Hepatocyte (in vitro differentiated cells): ENCODE measurements around the gene ADGRF1. TPM values are rescaled to one million over a fixed set of nuclear protein-coding genes. Genes with fewer than 3 reads are reported as not detected.

ENCODE experiments used
- DNase-seq: peaks from one replicate; pipeline ENCODE4 v3.0.0-alpha.2; 2016; ENCODE audit warnings: low spot score
- H2AFZ ChIP-seq: fragments of 200-600 bp; sonication (generic); 2 replicates; pipeline ENCODE4 v1.6.0; 2016; ENCODE audit warnings: antibody characterized with exemption, mild to moderate bottlenecking
- H3K27ac ChIP-seq: fragments of 200-600 bp; sonication (generic); 2 replicates; pipeline ENCODE4 v1.5.1; 2016; ENCODE audit warnings: mild to moderate bottlenecking
- H3K27me3 ChIP-seq: fragments of 200-600 bp; sonication (generic); 2 replicates; pipeline ENCODE4 v1.6.1; 2016
- H3K36me3 ChIP-seq: fragments of 200-600 bp; sonication (generic); replicated peaks from 2 replicates; pipeline ENCODE4 v1.5.1; 2016; ENCODE audit warnings: low read depth; ENCODE audit not compliant: insufficient read depth
- H3K4me1 ChIP-seq: fragments of 200-600 bp; sonication (generic); 2 replicates; pipeline ENCODE4 v1.5.1; 2016; ENCODE audit warnings: mild to moderate bottlenecking, moderate library complexity; ENCODE audit not compliant: insufficient read depth
- H3K4me2 ChIP-seq: fragments of 200-600 bp; sonication (generic); 2 replicates; pipeline ENCODE4 v1.6.0; 2016
- H3K4me3 ChIP-seq: fragments of 200-600 bp; sonication (generic); 2 replicates; pipeline ENCODE4 v1.5.1; 2016; ENCODE audit warnings: mild to moderate bottlenecking
- H3K79me2 ChIP-seq: fragments of 200-600 bp; sonication (generic); 2 replicates; pipeline ENCODE4 v1.6.0; 2017; ENCODE audit warnings: mild to moderate bottlenecking
- H3K9me2 ChIP-seq: fragments of 200-600 bp; sonication (generic); replicated peaks from 2 replicates; pipeline ENCODE4 v1.6.0; 2017; ENCODE audit warnings: mild to moderate bottlenecking; ENCODE audit not compliant: insufficient read depth
- H3K9me3 ChIP-seq: fragments of 200-600 bp; sonication (generic); 2 replicates; pipeline ENCODE4 v1.5.1; 2016; ENCODE audit warnings: low read depth, mild to moderate bottlenecking
- H4K20me1 ChIP-seq: fragments of 200-600 bp; sonication (generic); 2 replicates; pipeline ENCODE4 v1.6.0; 2016; ENCODE audit warnings: mild to moderate bottlenecking; ENCODE audit not compliant: insufficient read depth, poor library complexity, severe bottlenecking
- CTCF ChIP-seq: fragments of 200-600 bp; sonication (generic); IDR thresholded peaks from 2 replicates; pipeline ENCODE4 v1.5.1; 2016; ENCODE audit warnings: antibody characterized with exemption, mild to moderate bottlenecking; ENCODE audit not compliant: poor library complexity
- EZH2 ChIP-seq: fragments of 200-600 bp; sonication (generic); IDR thresholded peaks from 2 replicates; pipeline ENCODE4 v1.6.1; 2016; ENCODE audit warnings: antibody characterized with exemption, mild to moderate bottlenecking, borderline replicate concordance
- EZH2phosphoT487 ChIP-seq: fragments of 200-600 bp; sonication (generic); IDR thresholded peaks from one replicate; pipeline ENCODE4 v1.6.1; 2018; ENCODE audit warnings: antibody characterized with exemption, mild to moderate bottlenecking, low read depth, moderate library complexity; ENCODE audit not compliant: unreplicated experiment, severe bottlenecking
- WGBS: methylation state at CpG from one replicate; pipeline ENCODE4 v1.1.6; 2016; ENCODE audit warnings: low lambda C conversion rate; ENCODE audit errors: missing lambda C conversion rate; 5-methylcytosine and 5-hydroxymethylcytosine counted together
- polyA plus RNA-seq: library from polyadenylated mRNA; unstranded; fragments of >200 nt; fragmentation: Nextera tagmentation; extraction: Ambion mirVana; gene quantifications from 2 replicates; pipeline ENCODE4 v1.2.1, GENCODE V29; 2016
- total RNA-seq: library from RNA; depleted of rRNA; stranded (reverse); fragments of >200 nt; gene quantifications from 2 replicates; pipeline ENCODE4 v1.2.3, GENCODE V29; 2014

The ADGRF1 gene
- total and polyA plus RNA-seq, 2 experiments from 2014 or later = 1.7 to 2.8 TPM

GRCh38 chr6:47029865-47030561, 12.1 kb downstream of the ADGRF1 start:
- WGBS = 89% methylated on average over 7 of the region's 7 CpGs
- Histone ChIP-seq H3K27ac (no peak overlapping the region), H3K4me3 (no peak overlapping the region), H3K4me1 (peaks cover 21% of the 10 kb centered on the region), H3K9me2 (no peaks in the 10 kb centered on the region), H3K9me3 (no peaks in the 10 kb centered on the region), H3K4me2 (no peak overlapping the region), H4K20me1 (no peaks in the 10 kb centered on the region), H3K27me3 (no peaks in the 10 kb centered on the region), H3K36me3 (no peaks in the 10 kb centered on the region), H3K79me2 (no peaks in the 10 kb centered on the region), H2AFZ (no peak overlapping the region)
- no peak for TF ChIP-seq CTCF
- TF ChIP-seq EZH2phosphoT487 = no peak
- TF ChIP-seq EZH2 = no peak
- DNase-seq = no peak

- Histone ChIP-seq H3K9me2 (no peaks in the 10 kb centered on the region), H3K27ac (no peak overlapping the region), H3K4me3 (no peak overlapping the region), H3K36me3 (no peaks in the 10 kb centered on the region), H3K4me2 (no peak overlapping the region), H3K4me1 (peaks cover 13% of the 10 kb centered on the region), H3K79me2 (no peaks in the 10 kb centered on the region), H3K27me3 (no peaks in the 10 kb centered on the region), H3K9me3 (no peaks in the 10 kb centered on the region), H4K20me1 (no peaks in the 10 kb centered on the region), H2AFZ (no peak overlapping the region)
- DNase-seq = no peak
- 96% methylated on average over 8 of the region's 8 CpGs for WGBS
- TF ChIP-seq CTCF (no peak), EZH2phosphoT487 (no peak), EZH2 (no peak)
Measured at GRCh38 chr6:47028835-47029360, 13.2 kb downstream of the ADGRF1 start.

- Histone ChIP-seq H3K36me3 (no peaks in the 10 kb centered on the region), H3K4me2 (no peak overlapping the region), H3K27ac (no peak overlapping the region), H4K20me1 (no peaks in the 10 kb centered on the region), H3K4me1 (no peaks in the 10 kb centered on the region), H3K79me2 (no peaks in the 10 kb centered on the region), H3K27me3 (no peaks in the 10 kb centered on the region), H3K9me3 (no peaks in the 10 kb centered on the region), H3K9me2 (no peaks in the 10 kb centered on the region), H2AFZ (no peak overlapping the region), H3K4me3 (no peak overlapping the region)
- TF ChIP-seq EZH2 (no peak), EZH2phosphoT487 (no peak), CTCF (no peak)
- whole genome bisulfite sequencing = 86% methylated on average over 3 of the region's 3 CpGs
- no peak for DNase-seq
Measured at GRCh38 chr6:47027315-47027714, 14.8 kb downstream of the ADGRF1 start.

- H3K4me2 ChIP-seq = no peak overlapping the region
- no peaks in the 10 kb centered on the region for H4K20me1 ChIP-seq
- DNase-seq = no peak
- H3K4me1 ChIP-seq = no peaks in the 10 kb centered on the region
- no peak overlapping the region for H3K27ac ChIP-seq
- TF ChIP-seq EZH2phosphoT487 = no peak
- TF ChIP-seq EZH2 = no peak
- no peak for TF ChIP-seq CTCF
- H3K9me3 ChIP-seq = no peaks in the 10 kb centered on the region
- H3K36me3 ChIP-seq = no peaks in the 10 kb centered on the region
- no peak overlapping the region for H3K4me3 ChIP-seq
- H3K27me3 ChIP-seq = no peaks in the 10 kb centered on the region
- 91% methylated on average over 5 of the region's 5 CpGs for WGBS
- no peaks in the 10 kb centered on the region for H3K79me2 ChIP-seq
- no peak overlapping the region for H2AFZ ChIP-seq
- H3K9me2 ChIP-seq = no peaks in the 10 kb centered on the region
Measured at GRCh38 chr6:47026679-47027078, 15.5 kb downstream of the ADGRF1 start.
